ENCODE results near the gene PGBD2. TPM values are rescaled to one million over a fixed set of nuclear protein-coding genes. Genes with fewer than 3 reads are reported as not detected.

PGBD2 gene
- total and polyA plus RNA-seq, 2 of the 13 experiments (the other 11 are each of a cell fraction or from before 2014, with no cell fraction given): 6.0 to 7.4 TPM

DNA sequence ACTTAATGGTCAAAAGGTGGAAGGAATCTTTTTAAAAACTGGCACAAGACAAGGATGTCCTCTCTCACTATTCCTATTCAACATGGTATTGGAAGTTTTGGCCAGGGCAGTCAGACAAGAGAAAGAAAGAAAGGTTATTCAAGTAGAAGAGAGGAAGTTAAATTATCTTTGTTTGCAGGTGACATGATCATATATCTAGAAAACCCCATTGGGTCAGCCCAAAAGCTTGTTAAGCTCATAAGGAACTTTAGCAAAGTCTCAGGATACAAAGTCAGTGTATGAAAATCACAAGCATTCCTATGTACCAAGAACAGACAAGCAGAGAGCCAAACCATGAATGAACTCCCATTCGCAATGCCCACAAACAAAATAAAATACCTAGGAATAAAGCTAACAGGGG lies 5.4 kb upstream of the PGBD2 start:
- no peak overlapping the region for H3K27ac ChIP-seq (ENCODE audit: extremely low read length, insufficient read depth, low read length)
- H3K4me2 ChIP-seq (ENCODE audit: low read depth, low read length): no peak overlapping the region
- intact Hi-C loops (cut with micrococcal nuclease; ENCODE audit: unreplicated experiment) (no loop called here), in situ Hi-C loops (cut with HindIII; ENCODE audit: extremely low pct_ligation_motif_present, low pct_unique_long_range_greater_than_20kb) (no loop called here)
- FAIRE-seq (no peak), DNase-seq (ENCODE audit: low spot score) (no peak), ATAC-seq (no peak)
- POLR2A ChIA-PET: no interaction called here
- H3K4me1 ChIP-seq (ENCODE audit: insufficient read depth, low read length): peaks cover 17% of the 10 kb centered on the region
- no TSS peak for BruUV-seq (replicated peaks)
- H3K79me2 ChIP-seq (ENCODE audit: insufficient read depth, low read length): no peaks in the 10 kb centered on the region
- no peaks in the 10 kb centered on the region for H4K20me1 ChIP-seq (ENCODE audit: insufficient read depth, low read length)
- no peak for TF ChIP-seq ZNF7 (CRISPR knock-in tag; IDR thresholded peaks at IDR 0.05)
- TF ChIP-seq, protein P1, sequence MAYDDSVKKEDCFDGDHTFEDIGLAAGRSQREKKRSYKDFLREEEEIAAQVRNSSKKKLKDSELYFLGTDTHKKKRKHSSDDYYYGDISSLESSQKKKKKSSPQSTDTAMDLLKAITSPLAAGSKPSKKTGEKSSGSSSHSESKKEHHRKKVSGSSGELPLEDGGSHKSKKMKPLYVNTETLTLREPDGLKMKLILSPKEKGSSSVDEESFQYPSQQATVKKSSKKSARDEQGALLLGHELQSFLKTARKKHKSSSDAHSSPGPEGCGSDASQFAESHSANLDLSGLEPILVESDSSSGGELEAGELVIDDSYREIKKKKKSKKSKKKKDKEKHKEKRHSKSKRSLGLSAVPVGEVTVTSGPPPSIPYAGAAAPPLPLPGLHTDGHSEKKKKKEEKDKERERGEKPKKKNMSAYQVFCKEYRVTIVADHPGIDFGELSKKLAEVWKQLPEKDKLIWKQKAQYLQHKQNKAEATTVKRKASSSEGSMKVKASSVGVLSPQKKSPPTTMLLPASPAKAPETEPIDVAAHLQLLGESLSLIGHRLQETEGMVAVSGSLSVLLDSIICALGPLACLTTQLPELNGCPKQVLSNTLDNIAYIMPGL (CRISPR knock-in tag; IDR thresholded peaks at IDR 0.05; ENCODE audit: borderline replicate concordance in 1 of 2, low read depth in 1 of 2): no peak
- no peak for TF ChIP-seq ZNF678 (CRISPR knock-in tag; IDR thresholded peaks at IDR 0.05)
- TF ChIP-seq PBX3 (CRISPR knock-in tag; IDR thresholded peaks at IDR 0.05; ENCODE audit: borderline replicate concordance): no peak
- no peak for TF ChIP-seq DPF2 (CRISPR knock-in tag; IDR thresholded peaks at IDR 0.05; ENCODE audit: borderline replicate concordance, low read depth)
- TF ChIP-seq, protein P2, sequence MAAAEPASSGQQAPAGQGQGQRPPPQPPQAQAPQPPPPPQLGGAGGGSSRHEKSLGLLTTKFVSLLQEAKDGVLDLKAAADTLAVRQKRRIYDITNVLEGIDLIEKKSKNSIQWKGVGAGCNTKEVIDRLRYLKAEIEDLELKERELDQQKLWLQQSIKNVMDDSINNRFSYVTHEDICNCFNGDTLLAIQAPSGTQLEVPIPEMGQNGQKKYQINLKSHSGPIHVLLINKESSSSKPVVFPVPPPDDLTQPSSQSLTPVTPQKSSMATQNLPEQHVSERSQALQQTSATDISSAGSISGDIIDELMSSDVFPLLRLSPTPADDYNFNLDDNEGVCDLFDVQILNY (CRISPR knock-in tag; conservative IDR thresholded peaks at IDR 0.05): no peak
- TF ChIP-seq ZNF207 (IDR thresholded peaks at IDR 0.05; ENCODE audit: borderline replicate concordance): no peak
- no peaks in the 10 kb centered on the region for H3K9me3 ChIP-seq (ENCODE audit: low read length)
- CTCF ChIA-PET (ENCODE audit: low intra/inter-chr PET ratio, low total read pairs): no interaction called here
- H2AFZ ChIP-seq (ENCODE audit: low read length): no peak overlapping the region
- WGBS (ENCODE audit: low lambda C conversion rate): 13% methylated on average over 1 of the region's 1 CpG
- no peak overlapping the region for H3K4me3 ChIP-seq (replicated peaks in 1 of 3; ENCODE audit: insufficient read depth in 1 of 3, low read depth in 2 of 3, low read length in 3 of 3)
- peaks cover 0 to 6% of the 10 kb centered on the region in 2 experiments; a peak in 2 of 5 replicates for H3K27me3 ChIP-seq (ENCODE audit: control insufficient read depth in 1 of 2, insufficient read depth in 2 of 2, low read length in 2 of 2)
- no peak overlapping the region for H3K9ac ChIP-seq (ENCODE audit: insufficient read depth, low read depth, low read length)
- H3K36me3 ChIP-seq (replicated peaks in 1 of 2; ENCODE audit: control insufficient read depth in 1 of 2, insufficient read depth in 2 of 2, low read length in 2 of 2): no peaks in the 10 kb centered on the region

Measured in HepG2 (cell line).